HG03378 (cell line): ENCODE measurements around the gene MOV10L1.

Source experiments
- ATAC-seq: cut with Tn5 transposase; IDR thresholded peaks from one replicate; pipeline ENCODE4 v1.9.1; 2021; ENCODE audit warnings: mild to moderate bottlenecking, moderate library complexity; ENCODE audit not compliant: unreplicated experiment

The MOV10L1 gene

DNA sequence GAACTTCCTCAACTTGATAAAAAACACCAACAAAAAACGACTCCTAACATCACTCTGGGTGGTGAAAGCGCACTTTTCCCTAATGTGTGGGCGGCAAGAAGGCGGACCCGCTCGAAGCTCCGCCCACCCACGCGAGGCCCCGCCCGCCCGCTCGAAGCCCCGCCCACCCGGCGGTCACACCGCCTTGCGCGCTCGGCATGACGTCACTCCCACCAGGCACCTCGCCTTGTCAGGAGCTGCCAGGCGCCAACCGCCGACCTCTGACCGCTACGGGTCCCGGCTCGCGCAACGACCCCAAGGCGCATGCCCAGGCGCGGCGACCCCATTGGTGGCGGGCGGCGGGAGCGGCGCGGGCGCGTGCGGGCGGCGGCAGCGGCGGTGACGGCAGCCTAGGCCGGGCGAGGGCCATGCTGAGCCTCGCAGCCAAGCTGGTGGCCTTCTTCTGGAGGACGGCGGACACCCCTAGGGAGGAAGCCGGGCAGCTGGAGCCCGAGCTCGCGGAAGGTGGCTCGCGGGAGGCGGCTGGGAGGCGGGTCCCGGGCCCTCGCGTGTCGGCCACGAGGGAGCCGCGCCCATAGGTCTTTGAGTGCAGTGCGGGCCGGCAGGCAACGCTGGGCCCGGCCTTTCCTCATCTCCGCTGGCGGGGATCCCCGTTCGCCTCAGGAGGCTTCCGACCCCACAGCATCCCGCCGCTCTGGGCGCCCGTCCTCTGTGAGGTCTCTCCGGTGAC is at the start of gene MOV10L1:
TSS of gene MOV10L1 (plus strand) at position 325 of the 730 bp plus-strand sequence. CDS start at position 408, 83 bp downstream.
- ATAC-seq, result no peak

DNA sequence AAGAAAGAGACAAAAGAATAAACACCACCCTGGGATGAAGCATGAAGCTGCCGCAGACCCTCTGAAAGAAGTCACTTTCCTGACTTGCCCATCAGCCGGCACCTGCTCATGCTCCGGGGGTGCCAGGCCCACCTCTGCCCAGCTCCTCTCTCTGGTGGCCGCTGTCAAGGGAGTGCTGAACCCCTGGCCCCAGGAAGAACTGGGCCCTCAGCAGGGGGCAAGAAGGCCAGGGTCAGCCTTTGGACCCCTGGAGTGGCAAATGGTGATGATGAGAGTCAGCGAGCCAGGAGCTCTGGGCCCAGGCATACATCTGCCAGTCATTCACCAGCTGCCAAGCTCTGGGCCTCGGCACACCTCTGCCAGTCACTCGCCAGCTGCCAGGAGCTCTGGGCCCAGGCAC is 49.1 kb upstream of the MOV10L1 start:
- ATAC-seq, result no peak

DNA sequence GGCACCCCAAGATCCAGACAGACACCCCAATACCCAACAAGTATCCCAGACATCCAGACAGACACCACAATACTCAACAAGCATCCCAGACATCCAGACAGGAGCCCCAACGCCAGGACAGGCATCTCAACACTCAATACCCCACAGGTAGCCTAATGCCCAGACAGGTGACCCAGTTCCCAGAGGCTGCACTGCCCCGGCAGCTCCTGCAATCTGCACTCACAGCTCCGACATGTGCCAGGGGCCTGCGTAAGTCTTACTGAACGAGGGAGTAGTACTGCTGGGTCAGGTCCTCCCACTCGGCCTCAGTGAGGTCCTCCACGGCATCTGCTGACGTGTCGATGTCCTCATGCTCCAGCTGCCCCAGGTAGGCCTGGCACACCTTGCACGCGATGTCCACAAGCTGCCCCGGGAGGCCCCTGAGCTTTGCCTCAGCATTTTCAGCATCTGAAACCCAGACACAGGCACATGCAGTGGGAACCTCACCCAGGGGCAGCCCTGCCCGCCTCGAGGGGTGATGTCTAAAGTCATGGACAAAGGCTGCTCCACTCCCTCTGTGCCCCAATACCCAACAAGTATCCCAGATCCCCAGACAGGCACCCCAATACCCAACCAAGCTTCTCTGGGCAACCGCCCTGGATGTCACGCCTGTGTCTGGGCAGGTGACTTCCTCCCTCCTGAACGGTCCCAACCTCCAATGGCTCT is 48.3 kb upstream of the MOV10L1 start:
- no peak for ATAC-seq

DNA sequence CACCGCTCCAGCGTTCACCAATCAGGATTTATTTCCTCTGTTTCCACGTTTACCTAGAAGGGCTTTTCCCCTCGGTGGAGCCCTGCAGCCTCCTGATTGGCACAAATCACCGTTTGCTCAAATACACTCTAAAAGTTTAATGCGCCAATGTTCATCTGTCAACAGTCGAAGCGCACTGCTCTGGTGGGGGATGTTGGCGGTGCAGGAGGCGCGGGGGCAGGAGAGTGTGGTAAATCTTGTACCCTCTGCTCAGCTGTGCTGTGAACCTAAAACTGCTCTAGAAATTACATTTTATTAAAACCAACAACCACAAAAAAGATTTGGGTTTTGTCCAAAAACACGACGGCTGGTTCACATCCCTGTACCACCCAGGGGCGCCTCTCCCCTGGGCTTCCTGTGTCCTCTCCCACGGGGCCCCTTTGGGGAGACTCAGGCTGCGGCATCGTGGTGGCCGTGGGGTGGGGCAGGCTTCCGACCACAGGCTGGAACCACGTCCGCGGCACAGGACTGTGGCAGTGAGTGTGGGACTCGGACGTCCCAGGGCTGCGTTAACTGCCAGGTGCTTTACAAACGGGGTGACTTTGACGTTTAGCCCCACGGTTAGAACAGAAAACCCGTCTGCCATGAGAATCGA is 45.2 kb upstream of the MOV10L1 start:
- ATAC-seq, result no peak

DNA sequence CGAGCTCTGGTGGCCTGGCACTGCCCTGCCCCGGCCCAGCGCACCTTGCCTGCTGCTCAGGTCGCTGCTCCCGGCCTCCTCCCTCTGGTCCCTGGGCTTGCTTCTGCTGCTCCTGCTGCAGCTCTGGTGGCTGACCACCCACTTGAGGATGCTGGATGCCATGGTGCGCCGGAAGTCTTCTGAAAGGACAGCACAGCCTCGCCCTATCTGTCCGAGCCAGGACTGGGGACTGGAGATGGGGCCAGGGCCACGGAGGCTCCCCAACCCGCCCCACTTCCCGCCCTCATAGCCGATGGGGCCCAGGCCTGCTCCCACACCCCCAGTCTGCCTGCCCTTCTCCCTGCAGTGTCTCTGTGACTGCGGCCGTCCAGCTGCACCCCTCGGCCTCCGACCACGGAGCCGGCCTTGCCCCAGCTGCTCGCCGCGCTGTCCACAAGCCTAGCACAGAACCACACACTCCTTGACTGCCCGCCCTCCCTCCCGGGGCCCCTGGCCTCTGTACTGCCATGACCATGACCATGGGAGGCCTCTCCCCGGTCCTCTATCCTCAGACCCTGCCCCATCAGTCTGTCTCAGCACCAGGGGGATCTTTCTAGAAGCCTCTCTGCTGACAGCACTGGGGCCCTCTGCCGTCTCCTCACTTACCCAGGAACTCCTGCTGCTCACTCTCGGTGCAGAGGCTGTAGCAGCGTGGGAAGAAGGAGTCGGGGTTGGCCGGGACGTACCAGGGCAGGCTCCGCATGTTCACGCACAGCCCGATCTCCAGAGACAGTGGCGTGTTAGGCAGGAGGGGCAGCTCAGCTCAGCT is 44.4 kb upstream of the MOV10L1 start:
- ATAC-seq, result no peak

DNA sequence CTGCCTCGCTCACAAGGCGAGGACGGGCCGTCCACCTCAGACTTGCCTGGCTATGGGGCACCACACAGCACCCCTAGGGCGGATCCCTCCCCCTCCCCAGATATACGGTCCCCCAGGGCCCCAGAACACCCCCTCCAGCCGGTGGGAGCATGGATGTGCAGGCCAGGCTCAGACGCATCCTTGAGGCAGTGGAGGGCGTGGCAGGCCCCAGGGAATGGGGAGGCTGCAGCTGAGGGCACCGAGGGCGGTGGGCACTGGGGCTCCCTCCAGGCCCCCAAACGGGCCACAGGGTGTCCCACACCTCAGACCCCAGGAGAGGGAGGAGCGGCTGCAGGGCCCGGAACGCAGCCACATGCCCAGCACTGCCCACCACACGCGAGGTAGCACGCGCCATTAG is 43.8 kb upstream of the MOV10L1 start:
- no peak for ATAC-seq

DNA sequence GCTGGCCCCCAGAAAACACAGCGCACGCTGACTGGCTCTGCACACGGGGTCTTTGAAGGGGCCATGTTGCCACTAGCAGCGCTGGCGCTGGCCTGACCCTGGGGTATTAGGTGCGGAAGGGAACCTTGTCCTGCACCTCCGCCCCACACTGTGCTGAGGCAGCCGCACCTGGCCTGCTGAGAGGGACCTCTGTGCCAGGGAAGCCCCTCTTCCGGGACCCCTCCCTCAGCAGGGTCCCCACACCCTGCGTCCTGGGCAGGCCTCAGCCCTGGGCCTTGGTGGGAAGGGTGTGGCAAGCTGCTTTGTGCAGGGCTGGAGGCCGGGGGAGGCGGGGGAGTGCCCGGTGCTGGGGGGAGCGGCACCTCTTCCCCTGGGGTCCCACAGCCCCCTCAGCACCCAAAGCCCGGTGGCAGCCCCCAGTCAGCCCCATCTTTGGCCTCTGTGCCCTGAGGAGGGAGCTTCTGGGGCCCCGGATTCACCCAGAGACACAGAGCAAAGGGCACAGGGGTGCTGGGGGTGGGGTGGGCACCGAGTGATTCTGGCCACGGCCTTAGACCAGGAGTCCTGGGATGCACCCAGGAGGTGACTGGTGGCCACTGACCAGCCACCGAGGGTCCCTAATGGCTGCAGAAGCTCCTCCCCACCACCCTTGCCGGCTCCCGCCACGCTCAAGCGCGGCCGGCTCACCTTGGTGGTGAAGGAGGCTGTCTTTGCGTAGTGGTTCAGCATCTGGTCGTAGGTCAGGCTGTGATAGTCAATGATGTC is 43.1 kb upstream of the MOV10L1 start:
- ATAC-seq, result no peak

DNA sequence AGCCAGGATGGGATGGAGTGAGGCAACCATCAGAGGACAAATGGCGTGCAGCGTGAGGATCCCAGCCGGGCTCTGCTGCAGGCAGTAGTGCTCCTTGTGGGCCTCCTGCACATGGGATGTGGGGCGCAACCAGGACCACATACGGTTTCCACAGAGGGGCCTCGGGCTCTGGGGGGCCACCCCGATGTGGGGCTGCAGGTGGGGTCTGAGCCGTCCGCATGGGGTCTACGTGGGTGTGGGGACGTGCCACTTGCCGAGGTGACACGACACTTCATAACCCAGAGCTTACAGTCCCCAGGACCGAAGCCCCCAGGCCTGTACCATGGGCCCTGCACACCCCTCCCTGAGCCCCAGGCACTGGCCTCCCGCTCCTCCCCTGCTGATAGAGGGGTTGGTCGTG is 42.5 kb upstream of the MOV10L1 start:
- no peak for ATAC-seq

DNA sequence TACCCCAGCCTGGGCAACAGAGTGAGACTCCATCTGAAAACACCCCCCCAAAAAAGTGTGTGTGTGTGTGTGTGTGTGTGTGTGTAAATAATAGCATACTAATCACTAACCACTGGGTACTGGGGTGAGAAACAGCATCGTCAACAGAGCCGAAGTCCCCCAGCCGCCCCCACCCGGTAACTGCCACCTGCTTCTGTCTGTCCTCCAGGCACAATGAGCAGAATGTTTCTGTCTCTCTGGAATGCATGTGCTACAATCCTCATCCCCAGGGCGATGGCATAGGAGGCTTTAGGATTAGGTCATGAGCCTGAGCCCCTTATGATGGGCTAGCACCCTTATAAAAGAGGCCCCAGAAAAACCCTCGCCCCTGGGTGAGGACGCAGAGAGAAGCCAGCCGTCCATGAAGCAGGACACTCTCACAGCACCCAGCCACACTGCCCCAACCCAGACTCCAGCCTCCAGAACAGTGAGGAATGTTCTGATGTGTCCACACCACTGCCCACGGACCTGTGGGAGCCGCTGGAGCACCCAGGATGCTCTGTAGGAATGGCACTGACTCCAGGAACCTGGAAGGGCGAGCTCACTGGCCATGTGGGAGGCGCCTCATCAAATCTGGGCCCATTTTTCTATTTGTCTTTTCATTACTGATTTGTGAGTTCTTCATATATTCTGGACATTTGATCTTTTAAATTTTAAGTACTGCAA is 41.6 kb upstream of the MOV10L1 start:
- no peak for ATAC-seq

DNA sequence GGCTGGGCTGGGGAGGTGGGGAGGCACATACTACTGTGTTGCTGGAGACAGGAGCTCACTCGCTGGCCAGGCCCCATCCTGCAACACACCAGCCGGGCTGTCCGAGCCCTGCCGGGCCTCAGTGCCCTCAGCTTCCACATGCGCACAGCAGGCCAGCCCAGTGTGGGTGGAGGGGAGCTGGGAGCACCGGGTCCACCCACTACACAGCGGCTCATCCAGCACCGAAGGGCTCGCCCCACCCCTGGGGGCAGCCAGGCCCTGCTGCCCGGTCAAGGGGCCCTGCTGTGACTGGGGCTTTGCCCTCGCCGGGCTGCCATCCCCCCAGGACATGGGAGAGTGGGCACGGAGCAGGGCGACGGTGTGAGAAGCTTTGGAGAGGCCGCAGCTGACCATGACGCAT is 41.0 kb upstream of the MOV10L1 start:
- ATAC-seq, result no peak

DNA sequence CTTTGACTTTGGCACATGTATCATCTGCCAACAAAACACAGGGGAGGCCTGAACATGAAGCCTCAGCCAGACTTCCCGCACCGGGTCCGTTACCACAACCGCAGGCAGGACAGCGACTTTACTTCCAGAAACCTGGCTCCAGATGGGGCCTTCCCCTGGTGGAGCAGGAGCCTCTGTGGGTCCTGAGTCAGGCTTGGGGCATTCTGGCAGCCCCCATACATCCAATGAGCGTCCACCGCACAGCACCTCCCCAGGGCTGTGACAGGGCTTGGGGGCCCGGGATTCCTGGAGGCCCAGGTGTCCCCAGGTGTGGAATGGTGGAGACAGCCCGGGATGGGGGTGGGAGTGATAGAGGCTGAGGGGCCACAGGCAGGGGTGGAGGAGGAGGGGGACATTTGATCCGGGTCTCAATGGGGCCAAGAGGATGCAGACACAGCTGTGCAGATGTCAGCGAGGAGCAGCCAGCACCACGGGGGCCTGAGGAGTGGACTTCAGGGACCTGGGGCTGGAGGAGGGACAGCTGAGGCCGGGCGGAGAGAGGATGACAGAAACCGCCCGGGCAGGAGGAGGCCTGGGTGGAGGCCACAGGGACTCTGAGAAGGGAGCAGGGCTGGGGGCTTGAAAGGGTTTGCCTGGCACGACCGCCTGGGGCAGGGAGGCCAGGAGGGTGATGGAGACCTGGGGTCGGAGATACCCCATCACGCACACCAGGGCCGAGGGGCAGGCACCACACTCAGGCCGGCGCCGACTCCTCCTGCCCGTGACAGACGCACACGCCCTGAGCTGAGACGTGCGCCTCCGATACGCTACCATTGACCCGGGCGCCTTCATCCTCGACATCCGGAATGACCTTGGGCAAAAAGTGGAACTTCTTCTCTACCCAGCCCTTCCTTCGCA is 40.3 kb upstream of the MOV10L1 start:
- ATAC-seq, result no peak

DNA sequence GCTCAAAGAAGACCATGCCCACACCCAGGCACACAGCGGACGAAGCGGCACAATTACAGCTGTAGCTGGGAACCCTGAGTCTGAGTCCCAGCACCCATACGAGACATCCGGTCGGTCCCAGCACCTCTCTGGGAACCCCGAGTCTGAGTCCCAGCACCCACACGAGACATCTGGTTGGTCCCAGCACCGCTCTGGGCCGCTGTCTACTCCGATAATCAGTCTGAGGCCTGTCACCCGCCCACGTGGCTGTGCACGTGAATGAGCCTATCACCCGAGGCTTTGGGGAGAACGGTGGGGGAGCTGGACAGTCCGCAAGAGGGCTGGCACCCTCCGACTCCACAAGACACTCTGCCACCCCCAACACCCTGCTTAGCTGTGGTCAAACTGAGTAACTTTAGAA is 37.9 kb upstream of the MOV10L1 start:
- ATAC-seq, result no peak

DNA sequence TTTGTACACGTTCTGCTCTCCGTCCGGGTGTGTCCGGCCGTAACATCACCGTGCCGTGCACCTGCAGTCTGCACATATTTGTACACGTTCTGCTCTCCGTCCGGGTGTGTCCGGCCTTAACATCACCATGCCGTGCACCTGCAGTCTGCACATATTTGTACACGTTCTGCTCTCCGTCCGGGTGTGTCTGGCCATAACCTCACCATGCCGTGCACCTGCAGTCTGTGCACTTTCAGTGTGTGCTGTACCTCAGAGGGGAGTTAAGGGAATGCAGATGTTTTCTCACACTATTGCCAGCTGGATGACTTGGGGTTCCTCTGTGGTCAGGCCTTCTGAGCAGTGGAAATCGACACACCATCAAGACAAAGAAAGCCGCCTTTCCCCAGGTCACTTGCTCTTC is 35.9 kb upstream of the MOV10L1 start:
- no peak for ATAC-seq

DNA sequence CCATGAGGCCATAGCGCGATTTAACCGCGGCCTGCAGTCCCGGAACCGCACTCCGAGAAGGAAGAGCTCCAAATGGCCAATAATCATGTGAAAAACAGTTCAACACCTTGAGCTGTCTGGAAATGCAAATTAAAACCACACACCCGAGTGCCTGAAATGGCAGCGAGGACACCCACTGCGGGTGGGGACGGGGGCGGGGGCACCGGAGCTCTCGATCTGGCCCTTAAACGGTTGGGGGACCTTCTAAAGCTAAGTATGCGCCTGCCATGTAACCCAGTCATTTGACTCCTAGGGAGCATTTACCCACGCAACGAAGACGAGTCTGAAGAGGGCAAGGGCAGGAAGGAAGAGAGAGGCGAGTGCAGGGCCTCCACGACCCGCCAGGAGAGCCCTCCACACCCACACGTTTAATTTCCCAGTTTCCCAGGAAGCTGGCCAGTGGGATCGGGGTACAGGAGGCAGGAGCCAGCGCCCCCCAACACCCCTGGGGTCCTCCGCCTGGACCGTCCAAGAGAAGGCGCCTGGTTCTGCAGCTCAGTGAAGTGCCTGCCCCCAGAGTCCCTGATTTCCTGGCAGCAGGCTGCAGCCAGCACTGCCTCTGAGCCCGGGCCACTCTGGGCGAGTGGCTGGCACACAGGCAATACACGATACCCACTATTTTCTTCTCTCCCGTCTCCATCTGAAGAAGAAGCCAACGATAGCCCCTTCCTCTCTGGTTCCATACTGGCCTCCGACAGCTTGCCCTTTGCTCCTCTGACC is 33.4 kb upstream of the MOV10L1 start:
- no peak for ATAC-seq

DNA sequence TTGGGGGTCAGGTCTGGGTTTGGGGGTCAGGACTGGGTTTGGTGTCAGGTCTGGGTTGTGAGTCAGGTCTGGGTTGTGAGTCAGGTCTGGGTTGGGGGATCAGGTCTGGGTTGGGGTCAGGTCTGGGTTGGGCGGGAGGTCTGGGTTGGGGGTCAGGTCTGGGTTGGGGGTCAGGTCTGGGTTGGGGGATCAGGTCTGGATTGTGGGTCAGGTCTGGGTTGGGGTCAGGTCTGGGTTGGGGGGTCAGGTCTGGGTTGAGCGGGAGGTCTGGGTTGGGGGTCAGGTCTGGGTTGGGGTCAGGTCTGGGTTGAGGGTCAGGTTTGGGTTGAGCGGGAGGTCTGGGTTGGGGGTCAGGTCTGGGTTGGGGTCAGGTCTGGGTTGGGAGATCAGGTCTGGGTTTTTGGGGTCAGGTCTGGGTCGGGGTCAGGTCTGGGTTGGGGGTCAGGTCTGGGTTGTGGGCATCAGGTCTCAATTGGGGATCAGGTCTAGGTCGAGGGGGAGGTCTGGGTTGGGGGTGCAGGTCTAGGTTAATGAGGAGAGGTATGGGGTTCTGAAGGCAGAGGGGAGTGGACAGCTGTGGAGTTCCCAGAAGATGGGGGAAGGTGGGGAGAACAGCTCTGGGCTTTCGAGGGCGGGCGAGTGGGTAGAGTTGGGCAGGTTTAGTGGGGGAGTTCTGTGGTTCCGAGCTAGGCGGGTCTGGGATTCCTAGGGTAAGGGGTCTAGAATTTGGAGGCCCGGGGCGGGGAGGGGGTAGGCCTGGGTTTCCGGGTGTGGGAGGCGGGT is 32.3 kb upstream of the MOV10L1 start:
- ATAC-seq, result no peak

DNA sequence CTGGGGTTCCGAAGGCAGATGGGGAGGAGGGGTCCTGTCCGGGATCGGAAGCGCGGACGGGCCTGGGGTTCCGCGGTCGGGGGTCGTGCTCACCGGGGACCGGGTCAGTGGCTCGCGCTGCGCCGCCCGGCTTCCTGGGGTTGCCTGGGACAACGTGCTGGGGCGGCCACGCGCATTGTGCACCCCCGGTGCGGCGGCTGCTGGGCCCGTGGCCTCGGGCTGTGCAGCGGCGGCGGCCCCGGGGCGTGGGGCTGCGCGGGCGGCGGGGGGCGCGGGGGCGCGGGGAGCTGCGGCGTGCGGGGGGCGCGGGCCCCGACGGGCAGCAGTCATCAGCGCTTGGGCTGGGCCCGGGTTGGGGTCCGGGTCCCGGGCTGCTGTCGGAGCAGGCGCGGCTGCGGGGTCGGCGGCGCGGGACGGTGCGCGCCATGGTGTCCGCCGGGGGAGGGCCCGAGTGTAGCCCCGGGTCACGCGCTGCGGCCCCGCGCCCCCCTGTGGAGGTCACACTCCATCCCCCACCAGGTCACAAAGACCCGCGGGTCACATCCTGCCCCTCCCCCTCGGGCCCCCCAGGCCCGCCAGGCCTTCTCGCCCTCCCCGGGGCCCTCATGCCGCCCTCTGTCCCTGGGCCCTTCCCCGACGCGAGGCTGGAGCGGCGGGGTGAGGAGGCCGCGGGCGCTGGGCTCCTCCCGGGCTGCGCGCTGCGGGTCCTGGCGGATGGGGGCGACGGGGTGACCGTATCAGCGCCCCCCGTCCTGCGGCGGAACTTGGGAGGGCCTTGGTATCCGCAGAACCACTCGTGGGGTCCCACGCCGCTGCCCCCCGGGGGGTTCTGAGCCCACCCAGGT is 31.5 kb upstream of the MOV10L1 start, which contains the start of gene TTLL8:
TSS of gene TTLL8 (minus strand) at position 238 of the 845 bp plus-strand sequence.
- no peak for ATAC-seq
